CD1c-positive myeloid dendritic cell (primary cell): ENCODE results near the gene PHACTR1.
A peak's percentile ranks its signal among the peaks of the same experiment; 100 is the strongest.

Source experiments
- DNase-seq: peaks from one replicate; pipeline ENCODE4 v3.0.0-alpha.2; 2016; ENCODE audit errors: extremely low spot score

The PHACTR1 gene

GRCh38 chr6:13191461-13191860 lies 474.9 kb downstream of the PHACTR1 start:
- DNase-seq: no peak

DNA sequence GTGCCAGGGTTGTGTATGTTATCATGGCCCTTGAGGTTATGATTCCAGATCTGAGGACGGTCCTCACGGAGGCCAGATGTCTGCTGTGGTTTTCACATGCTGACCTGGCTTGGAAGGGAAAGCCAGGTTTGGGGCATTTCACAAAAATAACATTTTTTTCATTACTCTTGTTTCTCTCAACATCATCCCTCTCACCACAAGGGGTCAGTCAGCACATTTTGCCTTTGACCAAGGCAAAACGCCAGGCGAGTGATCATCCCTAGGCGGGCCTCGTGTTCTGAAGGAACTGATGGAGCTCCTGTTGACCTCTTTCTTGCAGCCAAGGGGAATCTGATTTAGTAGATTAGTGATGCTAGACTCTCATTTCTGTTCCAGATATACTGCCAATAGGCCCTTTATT lies 478.3 kb downstream of the PHACTR1 start:
- DNase-seq: peak; percentile 72

DNA sequence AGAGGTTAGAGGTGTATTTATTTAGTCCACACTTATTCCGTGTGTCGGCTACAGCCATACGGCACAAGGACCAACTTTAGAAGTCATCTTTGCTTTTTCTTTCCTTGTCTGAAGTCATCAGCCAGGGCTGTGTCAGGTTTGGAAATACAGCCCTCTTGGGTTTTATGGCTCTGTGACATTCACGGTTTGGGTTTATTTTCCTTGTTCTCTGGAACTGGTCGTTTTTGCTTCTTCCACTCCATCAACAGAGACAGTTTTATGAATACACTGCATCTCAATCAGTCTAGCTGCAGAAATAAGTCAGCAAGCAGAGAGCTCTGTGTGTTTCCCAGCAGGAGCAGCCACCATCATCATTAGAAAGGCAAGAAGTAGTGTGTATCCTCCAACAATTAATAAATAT lies 479.2 kb downstream of the PHACTR1 start:
- DNase-seq: no peak

GRCh38 chr6:13198168-13198567 lies 481.6 kb downstream of the PHACTR1 start:
- DNase-seq: no peak

DNA sequence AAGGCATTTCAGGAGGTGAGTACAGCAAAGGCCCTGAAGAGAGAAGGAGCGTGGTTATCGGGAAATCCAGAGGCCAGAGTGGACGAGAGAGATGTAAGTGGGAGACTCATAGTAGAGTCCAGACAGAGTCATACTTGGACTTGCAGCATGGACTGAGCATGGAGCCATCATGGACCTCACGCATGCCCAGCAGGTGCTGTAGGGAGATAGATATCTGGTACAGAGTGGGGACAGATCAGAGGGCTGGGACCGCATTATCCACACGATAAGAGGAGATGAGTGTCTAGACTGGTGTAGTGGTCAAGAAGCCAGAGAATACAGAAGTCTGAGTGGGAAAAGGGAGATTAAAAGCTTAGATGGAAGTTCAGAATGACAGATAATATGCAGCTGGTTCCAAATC lies 484.8 kb downstream of the PHACTR1 start:
- DNase-seq: no peak

GRCh38 chr6:13203145-13203544 lies 486.6 kb downstream of the PHACTR1 start:
- DNase-seq: peak; percentile 4

DNA sequence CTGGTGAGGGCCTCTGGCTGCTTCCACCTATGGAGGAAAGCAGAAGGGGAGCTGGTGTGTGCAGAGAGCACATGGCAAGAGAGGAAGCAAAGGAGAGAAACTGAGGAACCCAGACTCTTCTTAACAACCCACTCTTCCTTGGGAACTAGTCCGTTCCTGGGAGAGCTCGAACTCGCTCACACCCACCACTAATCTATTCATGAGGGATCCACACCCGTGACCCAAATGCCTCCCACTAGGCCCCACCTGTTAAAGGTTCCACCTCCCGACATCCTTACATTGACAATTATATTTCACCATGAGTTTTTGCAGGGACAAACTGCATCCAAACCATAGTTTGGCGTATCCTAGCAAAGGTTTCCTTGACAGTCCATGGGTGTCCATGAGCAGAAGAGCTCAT lies 488.5 kb downstream of the PHACTR1 start:
- DNase-seq: no peak

GRCh38 chr6:13212096-13212495 lies 495.5 kb downstream of the PHACTR1 start:
- no peak for DNase-seq

DNA sequence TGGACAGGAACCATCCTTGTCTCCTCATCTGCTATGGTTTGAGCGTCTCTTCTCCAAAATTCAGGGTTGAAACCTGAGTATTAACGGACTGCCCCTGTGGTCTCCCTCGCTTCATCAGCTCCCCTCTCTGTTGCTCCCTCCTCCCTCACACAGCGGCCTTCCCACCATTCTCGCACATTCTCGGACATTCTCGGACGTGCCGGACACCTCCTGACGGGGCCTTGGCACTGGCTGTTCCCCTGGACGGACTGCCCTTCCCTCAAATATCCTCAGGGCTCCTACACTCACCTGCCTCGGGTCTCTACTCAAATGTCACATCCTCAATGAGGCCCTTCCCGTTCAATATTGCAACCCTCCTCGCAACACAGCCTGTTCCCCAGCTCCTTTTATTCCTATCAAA lies 496.0 kb downstream of the PHACTR1 start:
- DNase-seq: no peak

DNA sequence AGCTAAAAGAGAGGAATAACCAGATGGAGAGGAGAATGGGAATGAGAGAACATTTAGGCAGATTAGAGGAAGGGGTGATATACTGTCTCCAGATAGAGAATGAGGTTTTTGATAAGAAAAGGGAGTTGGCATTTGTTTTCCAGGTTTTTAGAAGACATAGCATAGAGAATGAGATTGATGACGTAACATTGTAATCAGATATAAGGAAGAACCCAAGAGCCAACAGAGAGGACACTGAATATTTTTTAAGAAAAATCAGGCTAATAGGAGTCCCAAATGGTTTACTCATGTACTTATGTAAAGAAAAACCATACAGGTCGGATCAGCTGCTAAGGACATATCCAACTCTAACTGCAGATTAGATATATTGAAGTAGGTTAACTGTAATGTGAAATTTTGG lies 498.8 kb downstream of the PHACTR1 start:
- no peak for DNase-seq

DNA sequence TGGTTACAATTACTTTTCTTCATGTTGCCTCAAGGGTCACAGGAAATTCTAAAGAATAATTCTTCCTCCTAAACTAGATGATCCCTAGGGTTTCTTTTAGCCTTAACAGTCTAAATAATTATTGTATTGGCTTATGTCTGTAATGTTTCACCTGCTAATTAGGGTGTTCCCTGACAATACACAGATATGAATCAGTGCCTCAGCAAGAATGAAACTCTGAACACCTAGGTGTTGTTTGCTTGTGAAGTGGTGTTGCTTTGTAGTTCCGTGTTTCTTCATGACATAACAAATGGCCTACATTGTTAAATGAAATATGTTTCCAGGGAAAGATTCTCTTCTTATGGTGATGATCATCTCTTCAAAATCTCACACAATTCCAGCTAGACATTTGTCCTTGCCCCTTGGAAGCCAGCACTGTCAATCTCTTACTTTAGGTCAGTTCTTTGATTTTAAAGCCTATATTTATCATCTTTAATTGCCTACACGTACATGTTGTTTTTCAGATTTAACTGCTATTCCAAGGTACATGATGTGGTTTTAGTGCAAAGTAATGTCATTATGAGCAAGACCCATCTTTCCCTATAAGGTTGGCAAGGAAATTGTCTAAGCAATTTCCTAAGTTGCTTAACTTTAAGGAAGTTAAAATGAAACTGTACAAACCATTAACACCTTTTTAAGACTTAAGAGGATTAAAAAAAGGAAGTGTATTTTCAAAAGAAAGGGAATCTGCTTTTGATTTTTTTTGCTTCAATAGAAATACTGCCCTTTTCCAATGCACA lies 499.9 kb downstream of the PHACTR1 start:
- peak; percentile 34 for DNase-seq

GRCh38 chr6:13217206-13217905 lies 500.8 kb downstream of the PHACTR1 start:
- DNase-seq: no peak

GRCh38 chr6:13220266-13220665 lies 503.7 kb downstream of the PHACTR1 start:
- no peak for DNase-seq

DNA sequence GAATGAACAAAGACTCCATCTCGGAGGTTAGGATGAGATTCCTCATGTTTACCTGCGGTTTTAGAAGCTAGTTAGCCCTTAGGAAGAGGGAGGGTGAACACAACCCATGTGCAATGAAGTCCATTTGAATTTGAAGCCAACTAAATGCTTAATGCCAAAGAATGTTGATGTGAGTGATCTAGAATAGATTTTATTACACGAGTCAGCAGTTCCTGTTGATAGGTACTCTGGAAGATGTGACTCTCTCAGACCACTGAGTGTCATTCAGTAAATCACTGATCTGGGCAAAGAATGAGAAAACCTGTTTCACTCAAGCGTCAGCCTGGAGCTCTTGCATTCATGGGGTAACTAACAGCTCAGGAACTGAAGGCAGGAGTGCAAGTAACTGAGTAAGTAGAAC lies 505.5 kb downstream of the PHACTR1 start:
- no peak for DNase-seq

GRCh38 chr6:13226071-13226470 lies 509.5 kb downstream of the PHACTR1 start:
- DNase-seq: no peak

GRCh38 chr6:13228264-13229204 lies 512.0 kb downstream of the PHACTR1 start:
- no peak for DNase-seq

DNA sequence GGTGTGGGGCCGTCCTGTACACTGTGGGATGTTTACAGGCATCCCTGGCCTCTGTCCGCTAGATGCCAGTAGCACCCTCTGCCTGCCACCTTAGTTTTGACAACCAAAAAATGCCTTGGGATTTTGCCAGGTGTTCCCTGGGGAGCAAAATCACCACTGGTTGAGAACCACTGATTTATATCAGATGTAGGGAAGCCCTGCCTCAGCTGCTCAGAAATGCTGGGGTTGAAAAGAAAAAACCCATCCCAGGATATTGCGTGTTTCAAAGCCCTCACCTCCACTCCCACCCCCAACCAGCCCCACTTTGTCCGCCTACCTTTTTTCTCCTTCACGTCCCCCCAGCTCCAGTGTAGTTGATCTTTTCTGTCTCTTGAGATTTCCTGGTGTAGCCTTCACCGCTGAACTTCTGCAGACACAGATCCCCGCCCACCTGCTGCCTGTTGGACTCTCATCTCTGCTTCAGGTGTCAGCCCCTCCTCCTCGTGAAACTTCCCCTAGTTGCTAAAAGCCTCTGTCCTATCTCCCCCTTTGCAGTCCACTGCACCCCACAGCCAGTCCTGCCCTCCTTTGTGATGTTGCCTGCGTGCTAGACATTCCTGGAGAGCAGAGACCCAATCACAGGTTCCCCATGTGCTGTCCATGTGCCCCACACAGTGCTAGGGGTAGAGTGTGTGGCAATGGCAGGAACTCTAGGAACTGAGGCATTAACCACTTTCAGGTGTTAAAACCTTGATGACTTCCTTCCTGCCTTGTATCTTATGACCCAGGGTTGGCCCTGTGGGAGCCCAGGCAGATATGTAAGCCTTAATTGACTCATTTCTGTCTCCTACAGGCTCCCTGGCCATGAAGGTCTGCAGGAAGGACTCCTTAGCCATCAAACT lies 512.9 kb downstream of the PHACTR1 start:
- no peak for DNase-seq

DNA sequence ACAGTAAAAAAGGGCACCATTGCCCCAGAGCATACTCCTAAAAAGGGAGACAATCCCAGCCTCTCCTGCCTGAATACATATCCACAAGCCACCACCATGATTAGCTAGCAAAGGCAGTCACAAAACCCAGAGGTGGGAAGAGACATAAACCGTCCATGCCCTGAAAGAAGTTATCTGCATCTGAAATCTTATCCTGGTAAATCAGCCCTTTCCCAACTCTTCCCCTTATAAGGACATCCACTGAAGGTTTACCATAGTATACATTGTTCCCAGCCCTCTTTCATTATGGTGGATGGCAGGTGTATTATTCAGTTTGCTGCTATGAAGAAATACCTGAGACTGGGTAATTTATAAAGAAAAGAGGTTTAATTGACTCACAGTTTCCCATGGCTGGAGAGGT lies 516.5 kb downstream of the PHACTR1 start:
- no peak for DNase-seq

GRCh38 chr6:13234130-13234529 lies 517.6 kb downstream of the PHACTR1 start:
- DNase-seq: no peak

GRCh38 chr6:13235339-13235738 lies 518.8 kb downstream of the PHACTR1 start:
- DNase-seq: peak; percentile 3

DNA sequence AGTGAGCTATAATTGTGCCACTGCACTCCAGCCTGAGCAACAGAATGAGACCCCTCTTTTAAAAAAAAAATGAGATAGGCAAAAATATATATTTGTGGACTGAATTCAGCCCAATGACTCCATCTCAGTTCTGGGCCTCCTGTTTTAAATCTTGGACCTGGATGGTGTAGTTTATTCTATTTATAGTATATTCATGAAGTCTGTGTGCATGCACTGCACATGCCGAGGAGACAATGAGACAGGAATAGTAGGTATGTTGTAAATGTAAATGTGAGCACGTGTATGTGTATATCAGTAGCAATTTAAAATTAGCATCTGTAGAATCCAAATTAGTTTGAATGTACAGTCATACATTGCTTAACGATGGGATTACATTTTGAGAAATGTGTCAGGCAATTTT lies 520.8 kb downstream of the PHACTR1 start:
- DNase-seq: no peak
